SK-N-SH (cell line): ENCODE data around the gene DPF3. TPM values are rescaled to one million over a fixed set of nuclear protein-coding genes. Genes with fewer than 3 reads are reported as not detected.

Experiments used
- CTCF ChIA-PET: fragments of 300-600, 350-600 bp; formaldehyde crosslinking; extraction: SDS; loops from one replicate; lab custom pipeline; 2021; lab: Yijun Ruan, JAX
- POLR2A ChIA-PET: fragments of 350-600 bp; sonication (Branson Sonifier 250); formaldehyde crosslinking; extraction: SDS; loops from one replicate; lab custom pipeline; 2020; ENCODE audit warnings: antibody characterized with exemption, inconsistent platforms; lab: Yijun Ruan, JAX
- DNase-seq: peaks from one replicate; pipeline ENCODE4 v3.0.0; 2012
- H2AFZ ChIP-seq: fragments of 200-600 bp; sonication (generic); 2 replicates; pipeline ENCODE4 v1.8.1; 2016; ENCODE audit warnings: antibody characterized with exemption, mild to moderate bottlenecking, low read depth
- H3F3A ChIP-seq: fragments of 200-600 bp; sonication (generic); replicated peaks from 2 replicates; pipeline ENCODE3; 2016; ENCODE audit warnings: antibody characterized with exemption, mild to moderate bottlenecking; ENCODE audit not compliant: insufficient read depth
- H3K27ac ChIP-seq, 2 experiments: fragments of 200-500 bp in 1 of 2; fragments of 200-600 bp in 1 of 2; sonication (Bioruptor generic) in 1 of 2; sonication (generic), shearing (Covaris generic) in 1 of 2; 2 replicates each; pipeline versions ENCODE4 v1.5.1 to v1.6.1; 2014 to 2016; ENCODE audit warnings: low read depth in 2 of 2, inconsistent platforms in 1 of 2, low read length in 1 of 2, mild to moderate bottlenecking in 1 of 2, mixed read lengths in 1 of 2
- H3K27me3 ChIP-seq: fragments of 200-600 bp; sonication (generic), shearing (Covaris generic); 2 replicates; pipeline ENCODE4 v1.6.1; 2016; ENCODE audit warnings: mixed run types; ENCODE audit not compliant: insufficient read depth
- H3K36me3 ChIP-seq, 2 experiments: fragments of 200-500 bp in 1 of 2; fragments of 200-600 bp in 1 of 2; sonication (Bioruptor generic) in 1 of 2; sonication (generic) in 1 of 2; replicated peaks in 1 of 2; 2 replicates each; pipeline versions ENCODE3 to v1.5.1; 2014 to 2016; ENCODE audit warnings: low read length in 1 of 2, mild to moderate bottlenecking in 1 of 2; ENCODE audit not compliant: insufficient read depth in 2 of 2, control insufficient read depth in 1 of 2
- H3K4me1 ChIP-seq, 2 experiments: fragments of 200-500 bp in 1 of 2; fragments of 200-600 bp in 1 of 2; sonication (Bioruptor generic) in 1 of 2; sonication (generic), shearing (Covaris generic) in 1 of 2; 2 replicates each; pipeline versions ENCODE4 v1.5.1 to v1.6.1; 2014 to 2016; ENCODE audit warnings: low read depth in 1 of 2, low read length in 1 of 2, mixed run types in 1 of 2; ENCODE audit not compliant: insufficient read depth in 2 of 2, control insufficient read depth in 1 of 2
- H3K4me2 ChIP-seq: fragments of 200-600 bp; sonication (generic), shearing (Covaris generic); 2 replicates; pipeline ENCODE4 v1.6.1; 2017; ENCODE audit warnings: mixed run types
- H3K4me3 ChIP-seq, 2 experiments: fragments of 200-500 bp in 1 of 2; fragments of 200-600 bp in 1 of 2; sonication (Bioruptor generic) in 1 of 2; sonication (generic), shearing (Covaris generic) in 1 of 2; 2 replicates each; pipeline versions ENCODE4 v1.5.1 to v1.8.1; 2014 to 2016; ENCODE audit warnings: low read depth in 2 of 2, inconsistent platforms in 1 of 2, low read length in 1 of 2, mild to moderate bottlenecking in 1 of 2, mixed read lengths in 1 of 2, moderate library complexity in 1 of 2
- H3K79me2 ChIP-seq: fragments of 200-600 bp; sonication (generic); 2 replicates; pipeline ENCODE4 v1.8.1; 2017; ENCODE audit warnings: mild to moderate bottlenecking; ENCODE audit not compliant: insufficient read depth
- H3K9ac ChIP-seq: fragments of 200-600 bp; sonication (generic); 2 replicates; pipeline ENCODE4 v1.6.1; 2017; ENCODE audit warnings: mixed run types
- H3K9me2 ChIP-seq: fragments of 200-600 bp; sonication (generic); 2 replicates; pipeline ENCODE4 v1.6.1; 2017; ENCODE audit warnings: mixed run types
- H3K9me3 ChIP-seq: fragments of 200-600 bp; sonication (generic); 2 replicates; pipeline ENCODE4 v1.6.1; 2017; ENCODE audit warnings: mixed run types, mild to moderate bottlenecking, moderate library complexity
- H4K20me1 ChIP-seq: fragments of 200-600 bp; sonication (generic); 2 replicates; pipeline ENCODE4 v1.6.1; 2017; ENCODE audit warnings: mild to moderate bottlenecking, mixed run types; ENCODE audit not compliant: insufficient read depth
- CHD2 ChIP-seq: fragments of 150-350 bp; IDR thresholded peaks from 2 replicates; pipeline ENCODE4 v1.6.1; 2018; ENCODE audit warnings: low read length; ENCODE audit not compliant: partially characterized antibody
- ELF1 ChIP-seq: IDR thresholded peaks from 2 replicates; pipeline ENCODE4 v1.4.0; 2012
- EP300 ChIP-seq, 2 experiments: IDR thresholded peaks; 2 replicates each; pipeline versions ENCODE4 v1.4.0 to v1.6.1; 2012; ENCODE audit warnings: borderline replicate concordance in 1 of 2, low read depth in 1 of 2, low read length in 1 of 2
- EZH2phosphoT487 ChIP-seq: fragments of 200-600 bp; sonication (generic); IDR thresholded peaks from 2 replicates; pipeline ENCODE4 v1.6.1; 2017; ENCODE audit warnings: low read depth, mixed run types, mild to moderate bottlenecking, antibody characterized with exemption, moderate library complexity, borderline replicate concordance
- FOXM1 ChIP-seq: IDR thresholded peaks from 2 replicates; pipeline ENCODE4 v1.4.0; 2012; ENCODE audit warnings: low read depth, mild to moderate bottlenecking
- GATA2 ChIP-seq: sonication (generic); formaldehyde crosslinking; IDR thresholded peaks from 2 replicates; pipeline ENCODE4 v1.5.0; 2020; ENCODE audit warnings: mild to moderate bottlenecking, missing genetic modification reagents
- JUND ChIP-seq: IDR thresholded peaks from 2 replicates; pipeline ENCODE4 v1.4.0; 2012
- MXI1 ChIP-seq: IDR thresholded peaks from 2 replicates; pipeline ENCODE4 v1.6.1; 2012; ENCODE audit warnings: mild to moderate bottlenecking, low read depth, low read length, improper control_type of control experiment
- NFIC ChIP-seq: IDR thresholded peaks from 2 replicates; pipeline ENCODE4 v1.4.0; 2012; ENCODE audit warnings: borderline replicate concordance
- NRF1 ChIP-seq: IDR thresholded peaks from 2 replicates; pipeline ENCODE4 v1.6.1; 2012; ENCODE audit warnings: low read depth, mild to moderate bottlenecking, low read length
- PBX3 ChIP-seq: IDR thresholded peaks from 2 replicates; pipeline ENCODE4; 2012
- RXRA ChIP-seq: IDR thresholded peaks from 2 replicates; pipeline ENCODE4 v1.4.0; 2012; ENCODE audit warnings: low read depth, mild to moderate bottlenecking, borderline replicate concordance
- SIN3A ChIP-seq: IDR thresholded peaks from 2 replicates; pipeline ENCODE4 v1.6.1; 2012; ENCODE audit warnings: low read depth, mild to moderate bottlenecking, low read length, moderate library complexity, borderline replicate concordance
- TCF12 ChIP-seq: IDR thresholded peaks from 2 replicates; pipeline ENCODE4 v1.4.0; 2012
- YY1 ChIP-seq: IDR thresholded peaks from 2 replicates; pipeline ENCODE4 v1.4.0; 2012; ENCODE audit warnings: low read depth, mild to moderate bottlenecking
- WGBS: methylation state at CpG from one replicate; pipeline ENCODE4 v1.1.6; 2017; ENCODE audit warnings: low lambda C conversion rate; 5-methylcytosine and 5-hydroxymethylcytosine counted together
- polyA plus RNA-seq, 3 experiments: library from polyadenylated mRNA; depleted of rRNA; stranded (reverse); fragments of >200 nt; gene quantifications; 2 replicates each; pipeline ENCODE4 v1.2.3, GENCODE V29; 2012
- TF ChIP-seq, protein P1 (sequence below): fragments of 150-350 bp; IDR thresholded peaks from 2 replicates; pipeline ENCODE4 v1.6.1; 2016; ENCODE audit warnings: mild to moderate bottlenecking, low read depth, low read length

DPF3 gene
- polyA plus RNA-seq, 1 of the 3 experiments (the other 2 are of a cell fraction) = 2.8 TPM

GRCh38 chr14:72777636-72778035 lies 116.3 kb downstream of the DPF3 start:
- Histone ChIP-seq H3K9me3 (no peaks in the 10 kb centered on the region), H4K20me1 (no peaks in the 10 kb centered on the region), H3K27me3 (no peaks in the 10 kb centered on the region), H3K27ac (no peak overlapping the region), H3K9me2 (no peaks in the 10 kb centered on the region), H2AFZ (no peak overlapping the region), H3K9ac (no peak overlapping the region), H3K36me3 (no peaks in the 10 kb centered on the region), H3K79me2 (no peaks in the 10 kb centered on the region), H3K4me3 (no peak overlapping the region), H3K4me1 (peaks cover 4 to 16% of the 10 kb centered on the region in 2 experiments; a peak in 3 of 4 replicates)
- WGBS = 38% methylated on average over 2 of the region's 2 CpGs
- DNase-seq = no peak
- POLR2A ChIA-PET = no interaction called here
- CTCF ChIA-PET = no interaction called here
- TF ChIP-seq JUND (no peak), CHD2 (no peak), EP300 (IDR thresholded peaks at IDR 0.05; ENCODE audit: borderline replicate concordance in 1 of 2, low read depth in 1 of 2, low read length in 1 of 2) (no peak), TCF12 (no peak)
- TF ChIP-seq, all 33 proteins: peak for 0
- H3F3A ChIP-seq = peaks cover 4% of the 10 kb centered on the region
- no peak overlapping the region for H3K4me2 ChIP-seq

DNA sequence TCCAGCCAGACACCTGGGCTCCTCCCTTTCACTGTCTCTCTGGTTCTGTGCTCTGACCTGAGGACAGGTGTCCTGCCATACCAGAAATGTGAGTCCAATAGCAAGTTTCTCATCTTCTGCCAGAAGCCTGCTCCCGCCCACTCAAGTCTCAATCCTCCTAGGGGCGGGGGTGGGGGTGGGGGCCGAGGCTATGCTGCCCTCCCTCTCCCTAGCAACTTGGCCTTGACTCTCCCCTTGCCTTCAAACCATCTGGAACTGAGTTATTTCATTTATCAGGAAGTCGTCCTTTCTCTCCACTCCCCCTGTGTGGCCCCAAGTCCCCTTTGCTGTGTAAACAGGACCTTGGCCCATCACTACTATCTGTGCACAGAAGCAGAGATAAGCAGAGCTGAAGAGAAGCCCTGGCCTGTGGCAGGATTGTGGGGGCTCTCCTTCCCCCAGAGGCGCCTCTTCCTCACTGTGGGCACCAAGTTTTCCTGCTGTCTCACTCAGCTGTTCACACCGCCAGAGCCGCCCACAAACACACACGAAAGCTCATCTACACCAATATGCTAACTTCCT lies 117.1 kb downstream of the DPF3 start:
- WGBS = 55% methylated on average over 8 of the region's 8 CpGs
- Histone ChIP-seq H3K9me2 (no peaks in the 10 kb centered on the region), H2AFZ (no peak overlapping the region), H3K9ac (no peak overlapping the region), H3K4me2 (no peak overlapping the region), H3K4me1 (peaks cover 4 to 16% of the 10 kb centered on the region in 2 experiments; a peak in 3 of 4 replicates), H3K27ac (no peak overlapping the region), H3K36me3 (no peaks in the 10 kb centered on the region), H3K4me3 (no peak overlapping the region), H3K79me2 (no peaks in the 10 kb centered on the region), H4K20me1 (no peaks in the 10 kb centered on the region), H3K27me3 (no peaks in the 10 kb centered on the region), H3F3A (peaks cover under 1% of the 10 kb centered on the region), H3K9me3 (no peaks in the 10 kb centered on the region)
- no peak for DNase-seq
- TF ChIP-seq ELF1 (no peak), JUND (no peak), GATA2 (CRISPR knock-in tag) (no peak), SIN3A (no peak), NRF1 (no peak), TCF12 (no peak), MXI1 (no peak), RXRA (no peak), FOXM1 (no peak), YY1 (no peak), NFIC (no peak), EZH2phosphoT487 (no peak), PBX3 (no peak)
- TF ChIP-seq, protein P1, sequence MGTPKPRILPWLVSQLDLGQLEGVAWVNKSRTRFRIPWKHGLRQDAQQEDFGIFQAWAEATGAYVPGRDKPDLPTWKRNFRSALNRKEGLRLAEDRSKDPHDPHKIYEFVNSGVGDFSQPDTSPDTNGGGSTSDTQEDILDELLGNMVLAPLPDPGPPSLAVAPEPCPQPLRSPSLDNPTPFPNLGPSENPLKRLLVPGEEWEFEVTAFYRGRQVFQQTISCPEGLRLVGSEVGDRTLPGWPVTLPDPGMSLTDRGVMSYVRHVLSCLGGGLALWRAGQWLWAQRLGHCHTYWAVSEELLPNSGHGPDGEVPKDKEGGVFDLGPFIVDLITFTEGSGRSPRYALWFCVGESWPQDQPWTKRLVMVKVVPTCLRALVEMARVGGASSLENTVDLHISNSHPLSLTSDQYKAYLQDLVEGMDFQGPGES = no peak
- ChIA-PET POLR2A (no interaction called here), CTCF (interaction anchor here (0.7 kb wide), 1 partner anchor 260 kb away, joined by 3 read pairs; no protein-coding TSS in a partner anchor)
